GM21723 (cell line): ENCODE data around the gene DCAF5.
"Not testable (repeated sequence)": the region's sequence is repeated elsewhere in the genome, so short reads cannot be mapped to it uniquely, and the experiment has no call there.

ENCODE experiments used
- ATAC-seq: cut with Tn5 transposase; IDR thresholded peaks from one replicate; pipeline ENCODE4 v1.9.1; 2021; ENCODE audit warnings: mild to moderate bottlenecking, moderate library complexity; ENCODE audit not compliant: unreplicated experiment

DCAF5 gene

DNA sequence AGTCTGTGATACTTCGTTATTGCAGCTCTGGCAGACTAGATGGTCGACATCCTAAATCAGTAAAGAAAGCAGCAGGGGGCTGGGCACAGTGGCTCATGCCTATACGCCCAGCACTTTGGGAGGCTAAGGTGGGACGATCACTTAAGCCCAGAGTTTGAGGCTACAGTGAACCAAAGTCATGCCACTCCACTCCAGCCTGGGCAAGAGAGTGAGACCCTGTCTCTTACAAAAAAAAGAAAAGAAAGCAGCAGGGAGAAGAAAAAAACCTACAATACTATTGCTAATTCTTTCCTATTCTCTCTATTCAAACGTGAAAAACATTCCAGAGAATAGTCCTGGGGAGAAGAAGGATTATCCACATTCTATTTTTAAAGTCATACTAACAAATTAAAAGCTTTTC lies 79.5 kb downstream of the DCAF5 start:
- ATAC-seq, result no peak

DNA sequence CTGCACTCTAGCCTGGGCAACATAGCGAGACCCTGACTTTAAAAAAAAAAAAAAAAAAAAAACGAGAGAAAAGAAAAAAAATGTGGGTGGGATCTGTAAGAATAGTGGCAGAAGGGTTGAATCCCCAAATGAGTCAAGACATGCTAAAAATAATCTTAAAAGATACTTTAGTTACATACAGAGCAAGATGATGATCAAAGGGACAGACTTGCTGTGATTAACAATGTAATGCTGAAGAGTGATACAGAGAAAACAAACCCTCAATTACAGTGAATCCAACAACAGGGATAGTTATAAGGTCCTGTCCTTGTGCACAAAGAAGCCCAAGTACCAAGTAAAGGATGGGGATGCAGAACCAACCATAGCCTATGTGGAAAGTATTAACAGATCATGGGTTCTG lies 80.3 kb downstream of the DCAF5 start:
- ATAC-seq, result no peak

DNA sequence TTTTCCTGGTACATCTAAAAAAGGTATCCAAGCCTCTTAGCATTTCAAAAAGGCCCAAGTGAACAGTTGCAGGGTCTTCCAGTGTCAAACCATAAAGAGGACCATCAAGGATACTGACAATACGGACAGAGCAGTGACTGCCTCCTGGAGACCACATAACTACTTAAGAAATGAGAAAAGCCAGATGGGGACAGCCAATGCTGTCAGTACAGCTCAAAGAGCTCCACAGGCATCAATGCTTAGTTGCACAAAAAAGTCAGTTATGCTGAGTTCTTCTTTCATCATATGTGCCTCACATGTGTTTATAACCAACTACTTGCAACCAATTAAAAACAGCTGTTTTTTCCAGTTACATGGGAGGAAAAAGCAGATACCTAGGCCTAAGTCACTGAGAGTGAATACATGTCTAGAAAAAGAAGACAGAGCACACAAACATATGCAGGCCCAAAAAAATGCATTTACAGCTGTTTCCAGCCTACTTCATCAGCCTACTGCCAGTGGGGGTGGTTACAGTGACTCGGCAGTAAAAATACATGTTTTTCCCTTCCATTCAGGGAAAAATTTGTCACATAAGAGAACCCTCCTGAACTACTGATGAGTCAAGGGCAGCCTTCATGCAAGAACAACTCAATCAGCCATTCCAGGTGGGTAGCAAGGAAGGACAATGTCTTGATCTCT lies 84.0 kb downstream of the DCAF5 start:
- ATAC-seq, result no peak

DNA sequence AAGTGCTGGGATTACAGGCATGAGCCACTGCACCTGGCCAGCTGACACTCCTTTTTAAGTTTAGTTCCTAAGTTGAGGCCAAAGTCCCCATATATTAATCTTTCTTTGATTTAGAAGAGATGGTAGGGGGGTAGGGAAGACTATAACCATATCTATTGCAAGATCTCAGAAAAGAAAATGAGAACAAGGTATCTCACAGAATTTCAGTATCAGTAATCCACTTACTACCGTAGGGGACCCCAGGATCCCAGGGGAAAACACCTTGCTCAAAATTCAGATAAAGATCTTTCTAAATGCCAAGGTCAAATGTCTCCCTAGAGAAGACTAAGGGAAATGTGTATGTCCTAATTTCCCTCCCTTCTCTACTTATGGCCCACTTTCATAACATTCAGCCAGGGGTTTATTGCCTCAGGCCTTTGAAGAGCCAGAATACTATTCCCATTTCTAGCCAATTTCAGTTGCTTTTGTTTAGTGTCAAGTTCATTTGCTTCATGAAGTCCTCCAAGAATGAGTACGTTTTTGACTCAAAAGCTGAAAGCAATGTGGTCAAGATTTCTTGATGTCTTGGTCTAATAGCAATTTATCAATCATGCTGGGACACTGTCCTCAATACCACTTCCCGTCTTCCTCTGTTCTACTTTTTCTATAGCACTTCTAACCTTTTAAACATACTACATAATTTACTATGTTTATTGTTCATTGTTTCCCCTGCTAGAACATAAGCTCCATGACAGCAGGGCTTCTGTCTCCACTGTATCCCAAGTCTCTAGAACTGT lies 86.3 kb downstream of the DCAF5 start:
- no peak for ATAC-seq

DNA sequence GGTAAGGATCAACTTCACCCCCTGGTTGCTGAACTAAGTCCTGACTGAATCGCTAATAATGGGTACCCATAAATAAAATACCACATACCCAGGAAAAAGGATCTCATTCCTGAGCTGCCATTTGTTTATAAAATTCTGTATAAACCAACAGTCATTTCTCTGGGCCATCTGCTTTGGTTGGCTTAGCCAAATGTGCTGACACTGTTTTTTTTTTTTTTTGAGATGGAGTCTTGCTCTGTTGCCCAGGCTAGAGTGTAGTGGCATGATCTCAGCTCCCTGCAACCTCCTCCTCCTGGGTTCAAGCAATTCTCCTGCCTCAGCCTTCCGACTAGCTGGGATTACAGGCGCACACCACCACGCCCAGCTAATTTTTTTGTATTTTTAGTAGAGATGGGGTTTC lies 87.0 kb downstream of the DCAF5 start:
- not testable (repeated sequence) for ATAC-seq

DNA sequence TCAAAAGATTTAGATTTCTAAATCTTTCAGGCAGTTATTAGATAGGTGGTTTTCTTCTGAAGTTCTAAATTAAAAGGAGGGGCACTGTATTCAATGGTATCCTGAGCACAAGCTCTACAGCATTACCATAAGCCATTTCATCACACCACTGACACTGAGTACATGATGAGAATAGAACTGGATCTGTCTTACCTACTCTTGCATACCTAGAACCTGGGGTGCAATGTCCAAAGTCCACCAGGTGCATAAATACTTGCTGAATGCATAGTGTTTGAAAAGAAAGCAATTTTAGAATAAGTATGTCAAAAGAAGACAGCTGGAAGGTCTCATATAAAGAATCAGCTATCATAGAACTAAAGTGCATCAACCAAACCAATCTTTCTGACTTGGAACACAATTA lies 88.3 kb downstream of the DCAF5 start:
- ATAC-seq, result no peak

DNA sequence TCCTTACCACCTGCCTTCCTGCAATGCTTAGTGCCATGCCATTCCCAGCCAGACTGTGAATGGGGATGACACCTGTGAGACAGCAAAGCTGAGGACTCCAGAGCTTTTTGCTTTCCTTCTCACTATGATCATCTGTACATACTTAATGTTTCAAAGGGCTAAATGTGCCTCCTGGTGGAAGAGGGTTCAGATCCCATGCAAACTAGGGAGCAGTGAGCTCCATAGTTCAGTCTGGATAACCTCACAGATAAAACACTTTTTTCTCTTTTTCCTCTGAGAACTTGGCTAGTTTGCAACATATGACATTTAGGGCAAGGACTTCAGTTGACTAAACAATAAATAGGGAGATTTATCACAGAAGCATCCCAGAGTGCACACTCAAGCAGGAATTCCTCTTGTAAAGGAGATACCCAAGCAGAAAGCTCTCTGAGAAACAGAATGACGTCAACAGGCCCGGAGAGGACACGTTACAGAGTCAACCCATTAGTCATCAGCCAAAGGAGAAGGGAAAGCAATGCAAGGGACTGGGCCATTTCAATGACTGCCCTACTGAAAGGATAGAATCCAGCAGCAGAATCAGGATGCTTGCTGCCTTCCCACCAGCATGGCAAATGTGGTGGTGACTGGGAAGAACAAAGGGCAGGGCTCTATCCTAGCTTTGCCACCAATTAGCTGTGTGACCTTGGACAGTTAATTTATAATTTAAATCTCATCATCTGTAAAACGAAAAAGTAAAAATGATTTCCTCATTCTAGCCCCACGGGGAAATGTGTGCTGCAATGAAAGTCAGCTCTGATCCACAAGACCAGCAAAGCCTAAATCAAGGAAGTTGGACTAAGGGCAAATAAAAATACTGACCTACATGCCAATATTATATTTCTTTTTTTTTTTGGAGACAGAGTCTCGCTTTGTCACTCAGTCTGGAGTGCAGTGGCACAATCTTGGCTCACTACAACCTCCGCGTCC lies 93.0 kb downstream of the DCAF5 start:
- no peak for ATAC-seq

DNA sequence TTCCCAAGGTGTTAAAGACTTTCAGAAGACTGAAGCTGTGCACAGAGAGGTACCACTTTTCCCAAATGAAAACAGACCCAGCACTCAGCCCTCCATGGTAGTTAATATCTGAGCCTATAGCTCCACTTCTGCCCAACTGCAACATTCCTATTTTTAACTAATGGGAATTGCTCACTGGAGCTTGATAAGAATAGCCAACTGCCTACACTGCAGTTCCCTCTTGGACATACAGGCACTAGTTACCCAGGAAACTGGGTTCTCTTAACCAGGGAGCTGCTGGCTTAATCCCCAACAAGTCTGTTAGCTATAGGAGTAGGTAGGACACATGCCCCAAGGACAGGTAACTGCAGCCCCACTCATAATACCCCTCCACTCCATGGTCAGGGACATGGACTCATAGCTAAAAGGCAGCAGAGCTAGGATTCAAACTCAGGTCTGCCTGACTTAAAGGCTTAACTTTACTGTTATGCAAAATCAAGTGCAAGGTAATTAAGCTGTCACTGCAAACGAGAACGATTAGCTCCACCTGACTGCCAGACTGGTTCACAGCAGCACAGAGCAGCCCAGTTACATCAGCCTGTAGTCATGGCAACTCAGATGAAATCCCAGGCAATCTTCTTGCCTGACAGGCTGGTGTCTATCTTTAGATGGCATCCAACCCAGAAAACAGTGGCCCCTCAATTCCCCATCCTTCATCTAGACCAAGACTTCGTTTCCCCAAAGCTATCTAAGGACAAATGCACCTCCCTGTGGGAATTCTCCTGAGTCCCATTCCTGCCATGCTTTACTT lies 96.7 kb downstream of the DCAF5 start:
- ATAC-seq, result no peak

DNA sequence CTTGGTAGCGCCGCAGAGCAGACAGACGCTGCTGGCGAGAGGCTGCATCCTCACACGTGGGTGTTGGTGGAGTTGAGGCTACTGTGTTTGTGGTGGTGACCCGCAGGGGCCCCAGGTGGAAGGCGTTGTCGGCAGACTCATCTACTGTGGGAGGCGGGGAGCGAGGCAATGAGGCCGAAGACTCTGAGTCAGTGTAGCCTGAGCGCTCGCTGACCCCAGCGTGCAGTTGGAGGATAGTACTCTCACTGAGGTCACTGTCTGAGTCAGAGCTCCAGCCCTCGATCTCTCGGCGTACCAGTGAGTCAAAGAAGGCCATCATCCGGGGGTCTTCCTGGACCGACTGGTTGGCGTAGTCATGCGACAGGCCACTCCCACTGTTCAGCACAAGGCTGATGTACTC lies 97.8 kb downstream of the DCAF5 start:
- ATAC-seq, result no peak

DNA sequence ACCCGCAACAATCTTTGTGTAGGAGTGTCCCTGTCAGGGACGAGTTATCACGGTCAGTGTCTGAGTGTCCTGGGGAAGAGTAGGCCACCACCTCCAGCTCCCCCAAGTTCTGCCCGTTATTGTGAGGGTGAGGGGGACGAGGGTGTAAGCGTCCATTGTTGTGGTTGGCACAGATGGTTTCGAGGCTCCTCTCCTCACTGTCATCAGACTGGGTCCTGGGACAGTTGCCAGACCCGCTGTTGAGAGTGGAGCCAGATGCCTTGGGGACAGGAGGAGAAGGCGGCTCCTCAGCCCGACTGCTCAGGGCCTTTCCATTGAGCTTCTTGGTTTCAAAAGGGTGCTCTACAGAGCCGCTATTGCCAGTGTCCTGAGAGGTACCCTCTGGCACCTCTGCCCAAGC lies 98.9 kb downstream of the DCAF5 start:
- ATAC-seq, result no peak

DNA sequence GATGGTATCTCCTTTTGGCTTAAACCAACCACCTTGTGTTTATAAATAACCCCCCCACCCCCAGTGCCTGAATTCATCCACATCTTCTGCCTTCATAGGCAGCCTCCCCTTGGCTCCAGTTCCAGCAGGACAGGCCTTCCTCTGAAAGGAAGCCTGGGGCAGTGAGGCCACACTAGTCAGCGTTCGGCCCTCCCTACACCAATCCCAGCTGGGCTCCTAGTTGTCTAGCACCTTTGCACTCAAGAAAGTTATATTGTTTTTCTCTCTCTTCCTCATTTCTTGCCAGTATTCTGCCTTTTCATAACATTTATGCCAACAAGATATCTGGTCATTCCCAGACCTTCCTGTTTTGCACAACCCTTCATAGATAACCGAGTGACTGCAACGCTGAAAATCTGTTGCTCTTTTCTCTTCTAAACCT lies 100.7 kb downstream of the DCAF5 start:
- ATAC-seq, result no peak

DNA sequence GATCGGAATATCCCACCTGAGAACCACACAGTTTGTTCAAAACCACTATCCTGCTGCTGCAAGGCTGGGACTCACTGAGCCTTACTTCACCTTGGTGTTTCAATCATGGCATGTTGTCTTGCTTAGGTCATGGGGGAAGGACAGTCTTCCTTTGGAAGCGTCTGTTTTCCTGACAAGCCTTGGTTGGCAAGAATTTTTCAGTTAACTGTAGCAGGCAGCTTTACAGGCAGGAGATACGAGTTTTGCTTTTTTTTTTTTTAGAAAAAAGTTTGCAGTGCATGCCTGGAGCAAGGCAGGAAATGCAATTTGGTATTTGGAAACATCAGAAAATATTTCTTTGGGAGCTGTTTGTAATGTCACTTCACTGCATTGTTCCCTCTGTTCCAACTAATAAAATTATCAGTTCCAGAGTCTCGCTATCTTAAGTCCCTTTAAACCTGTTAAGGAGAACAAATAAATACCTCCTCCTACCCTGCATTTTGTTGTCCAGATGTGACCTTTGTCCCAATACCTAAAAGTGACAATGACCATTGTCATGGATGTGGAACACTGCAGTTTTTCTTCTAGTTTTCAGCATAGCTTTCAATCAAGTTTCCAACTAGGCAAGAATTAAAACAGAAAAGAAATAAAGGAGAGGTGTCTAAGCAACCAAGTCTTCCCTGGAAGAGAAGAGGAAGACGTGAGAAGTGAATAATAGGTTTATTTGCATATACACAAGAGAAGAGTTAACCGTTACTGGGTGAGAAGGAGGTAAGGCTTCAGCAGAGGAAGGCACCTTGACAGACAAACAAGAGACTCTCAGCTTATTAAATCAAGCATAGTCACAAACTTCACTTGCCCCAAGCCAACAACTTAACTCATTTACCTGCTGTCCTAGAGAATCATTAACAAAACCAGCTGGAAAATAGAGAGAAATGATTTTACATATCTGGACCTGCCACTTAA lies 102.4 kb downstream of the DCAF5 start:
- no peak for ATAC-seq

DNA sequence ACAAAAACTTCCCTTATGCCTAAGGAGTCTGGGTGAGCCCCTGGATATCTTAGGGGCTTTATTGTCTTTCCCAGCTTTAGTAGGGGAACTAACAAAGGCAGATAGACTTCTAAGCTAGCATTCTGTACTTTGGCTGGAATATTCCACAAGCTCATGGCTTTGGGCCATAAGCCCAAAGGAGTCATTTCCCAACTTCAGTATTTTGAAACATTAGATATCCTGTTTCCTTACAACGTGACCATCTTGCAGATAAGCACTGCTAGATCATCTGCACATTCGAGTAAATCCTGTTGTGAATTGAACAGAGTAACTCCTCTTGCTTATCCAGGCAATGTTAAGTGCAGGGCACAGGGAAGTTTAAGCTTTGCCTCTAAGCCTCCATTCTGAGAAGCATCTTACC lies 103.2 kb downstream of the DCAF5 start:
- ATAC-seq, result no peak

DNA sequence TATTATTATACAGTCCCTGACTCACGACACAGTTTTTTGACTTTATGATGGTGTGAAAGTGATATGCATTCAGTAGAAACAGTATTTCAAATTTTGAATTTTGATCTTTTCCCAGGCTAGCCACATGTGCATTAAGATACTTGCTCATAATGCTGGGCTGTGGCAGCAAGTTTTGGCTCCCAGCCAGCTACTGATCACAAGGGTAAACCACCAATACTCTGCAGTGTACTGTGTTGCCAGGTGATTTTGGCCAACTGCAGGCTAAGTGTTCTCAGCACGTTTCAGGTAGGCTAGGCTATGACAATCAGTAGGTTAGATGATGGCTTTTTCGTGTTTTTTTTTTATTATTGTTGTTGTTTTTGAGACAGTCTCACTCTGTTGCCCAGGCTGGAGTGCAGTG lies 104.5 kb downstream of the DCAF5 start:
- no peak for ATAC-seq

DNA sequence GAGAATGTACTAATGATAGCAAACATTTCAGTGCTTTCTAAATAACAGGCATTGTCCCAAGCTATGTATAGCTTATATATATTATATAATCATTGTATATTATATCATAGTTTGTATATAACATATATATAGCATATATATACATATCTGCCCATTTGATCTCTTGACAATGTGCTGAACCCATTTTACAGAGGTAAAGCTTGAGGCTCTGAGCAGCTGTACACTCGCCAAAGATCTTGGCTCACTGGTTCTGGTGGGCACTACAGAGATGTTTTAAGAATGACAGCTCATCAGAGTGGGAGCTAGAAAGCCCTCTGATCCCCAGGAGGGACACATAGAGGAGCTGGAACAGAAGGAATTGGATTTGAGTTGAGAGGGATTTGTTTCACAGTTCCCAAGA lies 105.7 kb downstream of the DCAF5 start:
- ATAC-seq, result no peak

DNA sequence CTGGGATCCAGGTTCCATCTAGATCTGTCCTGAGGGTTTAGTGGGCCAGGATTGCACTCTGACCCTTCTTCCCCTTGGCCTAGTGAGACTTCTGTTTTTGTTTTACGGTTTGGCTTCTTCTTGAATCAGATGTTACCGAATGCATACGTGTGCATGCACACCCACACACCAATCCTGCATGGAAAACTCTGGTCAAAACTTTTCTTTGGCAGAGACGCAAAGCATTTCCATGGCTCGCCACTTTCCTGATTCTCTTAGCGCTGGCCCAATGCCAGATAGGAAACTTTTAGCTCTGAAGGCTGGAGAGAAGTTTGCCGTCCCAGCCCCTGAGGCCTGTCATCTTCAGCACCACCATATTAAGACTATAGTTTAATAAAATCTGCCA lies 106.5 kb downstream of the DCAF5 start:
- ATAC-seq, result no peak

DNA sequence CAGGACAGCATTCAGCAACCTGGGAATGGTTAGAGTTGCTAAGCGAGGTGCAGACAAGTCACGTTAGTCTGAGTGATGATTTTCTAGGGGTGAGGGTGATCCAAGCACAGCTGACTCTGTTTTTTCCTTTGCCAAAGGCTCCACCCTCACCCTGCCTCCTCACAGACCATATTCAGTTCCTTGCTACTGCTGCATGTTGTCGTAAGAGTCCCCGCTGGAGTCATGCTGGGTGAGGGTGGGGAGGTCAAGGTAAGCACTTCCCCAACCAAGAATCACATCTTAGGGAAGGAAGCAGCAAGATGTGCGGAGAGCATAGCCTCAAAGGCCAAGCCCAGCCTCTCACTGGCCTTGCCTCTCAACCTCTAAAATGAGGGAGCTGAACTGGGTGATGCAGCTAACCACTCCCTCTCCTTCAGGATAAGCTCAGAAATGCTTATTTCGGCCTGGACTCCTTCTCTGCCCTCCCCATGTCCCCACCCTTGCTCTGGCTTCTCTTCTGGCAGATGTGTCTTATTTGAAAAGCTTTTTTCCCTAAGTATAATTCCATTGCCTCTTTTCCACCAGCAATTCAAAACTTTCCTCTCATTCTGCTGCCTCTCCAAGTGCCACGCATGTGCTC lies 107.0 kb downstream of the DCAF5 start:
- no peak for ATAC-seq

DNA sequence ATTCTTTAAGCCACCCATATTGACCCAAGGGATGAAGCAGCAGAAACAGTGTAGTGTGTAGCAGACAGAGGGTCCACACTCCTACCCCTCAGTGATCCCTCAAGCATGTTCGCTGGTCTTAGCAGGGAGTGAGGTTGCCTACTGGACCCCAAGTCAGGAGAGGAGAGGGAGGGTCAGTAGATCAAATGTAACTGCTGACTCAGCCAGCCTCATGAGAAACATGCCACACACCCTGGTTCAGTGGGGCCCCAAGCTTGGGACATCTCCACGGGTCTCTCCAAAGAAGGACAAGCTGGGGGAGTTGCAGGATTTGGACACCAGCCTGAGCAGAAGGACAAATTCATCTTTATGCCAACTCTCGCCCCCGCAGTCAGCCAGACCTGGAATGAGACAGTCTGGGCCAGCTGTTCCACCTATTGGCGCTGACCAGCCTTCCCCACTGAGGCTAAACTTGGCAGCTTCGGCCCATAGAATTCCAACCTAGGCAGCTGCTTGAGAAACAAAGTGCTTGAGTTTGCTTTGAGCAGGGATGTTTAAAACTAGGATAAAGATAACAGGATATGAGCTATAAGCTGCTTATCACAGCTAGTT lies 107.9 kb downstream of the DCAF5 start:
- ATAC-seq, result no peak

DNA sequence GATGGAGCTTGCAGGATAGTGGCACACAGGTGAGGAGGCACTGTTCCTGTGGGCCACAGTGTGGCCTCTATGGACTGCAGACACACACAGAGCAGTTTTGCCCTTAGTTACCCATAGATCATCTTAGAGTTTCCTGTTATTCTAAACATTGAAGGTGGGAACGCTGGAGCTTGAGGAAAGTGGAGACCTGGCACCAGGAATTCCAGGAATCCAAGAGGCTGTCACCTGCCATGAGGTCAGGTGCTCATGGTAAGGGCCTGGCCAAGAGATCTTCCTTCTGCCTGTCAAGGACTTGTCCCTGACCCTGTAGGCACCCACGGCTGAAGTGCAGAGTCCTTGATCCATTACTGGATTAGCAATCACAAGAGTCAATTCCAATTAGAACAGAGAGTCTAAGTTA lies 108.6 kb downstream of the DCAF5 start:
- no peak for ATAC-seq
